NCI-H2107 treated with DMSO at 0.1 percent for 48 hours (cell line): Measurements from ENCODE around the gene PTGER1.

Experiments
- DNase-seq: peaks from one replicate; lab custom pipeline; 2025; ENCODE audit not compliant: unreplicated experiment; lab: John Stamatoyannopoulos, UW

Gene PTGER1

DNA sequence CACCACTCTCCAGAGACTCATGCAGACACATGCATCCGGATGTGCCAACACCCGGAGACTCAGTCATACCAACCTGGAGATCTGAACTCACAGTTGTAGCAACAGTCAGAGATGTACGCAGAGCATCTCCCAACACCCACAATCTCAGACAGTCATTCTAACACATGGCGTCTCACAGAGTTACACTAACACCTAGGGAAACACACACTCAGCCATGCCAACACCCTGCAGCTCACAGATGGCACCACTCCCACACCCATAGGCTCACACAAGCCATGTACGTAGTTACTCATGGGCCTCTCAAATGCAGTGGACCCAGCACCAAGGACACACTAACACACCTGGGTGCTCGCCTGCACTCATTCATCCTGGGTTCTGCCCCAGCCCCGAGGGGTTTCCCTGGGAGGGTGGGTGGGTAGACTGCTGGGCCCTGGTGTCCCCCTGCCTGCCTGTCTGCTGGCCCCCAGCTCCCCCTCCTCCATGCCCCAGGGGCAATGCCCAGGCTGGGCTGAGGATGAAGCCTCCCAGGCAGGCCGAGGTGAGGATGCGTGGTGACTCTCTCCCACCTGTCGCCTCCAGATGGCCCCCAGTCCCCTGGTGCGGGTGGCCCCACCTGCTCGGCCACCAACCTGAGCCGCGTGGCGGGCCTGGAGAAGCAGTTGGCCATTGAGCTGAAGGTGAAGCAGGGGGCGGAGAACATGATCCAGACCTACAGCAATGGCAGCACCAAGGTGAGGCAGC is 32.1 kb downstream of the PTGER1 start:
- DNase-seq: no peak

DNA sequence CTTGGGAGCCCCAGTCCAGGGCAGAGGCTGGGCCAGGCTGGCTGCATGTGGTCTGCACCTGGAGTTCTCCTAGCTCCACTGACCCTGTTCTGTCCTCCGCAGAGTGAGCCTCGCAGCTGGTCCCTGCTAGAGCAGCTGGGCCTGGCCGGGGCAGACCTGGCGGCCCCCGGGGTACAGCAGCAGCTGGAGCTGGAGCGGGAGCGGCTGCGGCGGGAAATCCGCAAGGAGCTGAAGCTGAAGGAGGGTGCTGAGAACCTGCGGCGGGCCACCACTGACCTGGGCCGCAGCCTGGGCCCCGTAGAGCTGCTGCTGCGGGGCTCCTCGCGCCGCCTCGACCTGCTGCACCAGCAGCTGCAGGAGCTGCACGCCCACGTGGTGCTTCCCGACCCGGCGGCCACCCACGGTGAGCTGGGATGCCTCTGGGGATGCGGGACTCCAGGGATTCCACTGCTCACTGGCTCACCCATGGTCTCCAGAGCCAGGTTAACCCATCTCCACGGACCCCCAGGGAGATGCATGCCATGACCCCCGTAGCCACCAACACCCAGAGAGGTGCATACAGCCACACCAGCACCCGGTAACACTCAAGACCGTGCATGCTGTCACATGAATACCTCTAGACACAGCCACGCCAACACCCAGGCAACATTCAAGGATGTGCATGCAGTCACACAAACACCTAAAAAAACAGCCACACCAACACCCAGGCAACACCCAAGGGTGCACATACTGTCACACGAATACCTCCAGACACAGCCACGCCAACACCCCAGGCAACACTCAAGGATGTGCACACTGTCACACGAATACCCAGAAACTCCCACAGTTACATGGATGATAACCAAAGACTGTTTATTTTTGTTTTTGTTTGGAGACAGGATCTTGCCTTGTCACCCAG is 33.9 kb downstream of the PTGER1 start:
- no peak for DNase-seq

DNA sequence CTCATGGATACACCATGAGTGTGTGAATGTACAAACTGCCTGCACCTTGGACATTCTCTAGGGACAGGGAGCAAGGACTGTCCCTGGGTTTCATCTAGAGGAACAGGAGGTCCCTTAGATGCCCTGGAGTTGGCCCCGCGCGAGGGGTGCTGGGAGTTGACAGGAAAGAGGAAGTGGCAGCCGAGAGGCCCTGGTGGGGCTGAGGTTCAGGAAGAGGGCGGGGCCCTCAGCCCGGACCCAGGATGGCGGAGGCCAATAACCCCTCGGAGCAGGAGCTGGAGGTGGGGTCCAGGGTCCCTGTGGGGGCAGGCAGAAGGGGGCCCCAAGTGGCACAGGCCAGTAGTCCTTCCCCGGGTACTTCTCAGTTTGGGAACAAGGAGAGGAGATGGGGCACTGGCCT is 35.1 kb downstream of the PTGER1 start:
- no peak for DNase-seq

DNA sequence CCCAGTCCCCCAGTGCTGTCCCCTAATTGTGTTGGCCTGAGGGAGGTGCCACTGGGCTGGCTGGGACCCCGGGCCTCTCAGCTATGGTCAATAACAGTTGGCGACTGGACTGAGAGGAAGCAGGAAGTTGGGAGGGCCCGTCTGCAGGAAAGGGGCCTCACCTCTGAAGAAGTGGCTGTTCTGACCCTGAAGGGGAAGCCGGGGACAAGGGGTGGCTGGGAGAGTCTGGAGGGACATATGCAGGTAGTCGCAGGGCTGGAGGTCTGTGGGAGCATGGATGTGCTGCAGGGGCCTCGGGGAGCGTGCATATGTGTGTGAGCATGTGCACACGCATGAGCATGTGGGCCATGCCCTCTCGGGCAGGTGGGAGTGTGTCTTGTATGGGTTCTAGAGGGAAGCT is 36.1 kb downstream of the PTGER1 start:
- DNase-seq: no peak

DNA sequence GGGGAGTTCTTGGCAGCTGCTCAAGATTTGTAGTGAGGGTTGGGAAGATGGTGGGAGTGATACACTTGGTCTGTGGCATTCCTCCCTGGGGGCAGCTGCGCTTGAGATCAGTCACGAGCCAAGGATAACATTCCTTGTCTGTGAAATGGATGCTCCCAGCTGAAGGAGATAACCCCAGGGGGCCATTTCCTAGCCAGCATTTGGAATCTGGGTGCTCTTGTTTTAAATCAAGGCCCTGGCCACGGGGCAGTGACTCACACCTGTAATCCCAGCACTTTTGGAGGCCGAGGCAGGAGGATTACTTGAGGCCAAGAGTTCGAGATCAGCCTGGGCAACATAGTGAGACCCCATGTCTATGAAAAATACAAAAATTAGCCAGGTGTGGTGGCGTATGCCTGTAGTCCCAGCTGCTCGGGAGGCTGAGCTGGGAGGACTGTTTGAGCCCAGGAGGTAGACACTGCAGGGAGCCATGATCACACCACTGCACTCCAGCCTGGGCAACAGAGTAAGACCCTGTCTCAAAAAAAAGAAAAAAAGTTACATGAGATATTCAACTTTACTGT is 37.5 kb downstream of the PTGER1 start:
- no peak for DNase-seq

DNA sequence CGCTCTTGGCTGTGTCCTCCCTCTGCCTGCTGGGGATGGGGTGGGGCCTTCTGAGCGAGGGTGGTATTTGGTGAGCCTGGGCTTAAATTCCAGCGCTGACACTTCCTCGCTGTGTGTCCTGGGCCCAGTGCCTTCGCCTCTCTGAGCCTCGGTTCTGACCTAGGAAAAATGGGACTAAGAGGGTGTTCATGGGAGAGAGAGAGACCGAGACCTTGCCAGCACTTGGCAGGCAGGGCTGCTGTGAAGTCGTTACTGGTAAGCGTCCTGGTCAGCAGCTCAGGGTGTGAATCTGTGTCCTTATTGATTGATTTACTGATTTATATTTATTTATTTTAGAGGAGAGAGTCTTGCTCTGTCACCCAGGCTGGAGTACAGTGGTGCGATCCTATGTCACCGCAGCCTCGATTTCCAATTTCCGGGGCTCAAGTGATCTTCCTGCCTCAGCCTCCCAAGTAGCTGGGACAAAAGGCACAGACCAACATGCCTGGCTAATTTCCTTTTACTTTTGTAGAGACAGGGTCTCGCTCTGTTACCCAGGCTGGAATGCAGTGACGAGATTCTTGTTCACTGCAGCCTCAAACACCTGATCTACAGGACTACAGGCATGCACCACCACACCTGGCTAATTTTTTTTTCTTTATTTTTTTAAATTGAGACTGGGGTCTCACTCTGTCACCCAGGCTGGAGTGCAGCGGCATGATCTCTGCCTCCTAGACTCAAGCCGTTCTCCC is 39.7 kb downstream of the PTGER1 start:
- no peak for DNase-seq

DNA sequence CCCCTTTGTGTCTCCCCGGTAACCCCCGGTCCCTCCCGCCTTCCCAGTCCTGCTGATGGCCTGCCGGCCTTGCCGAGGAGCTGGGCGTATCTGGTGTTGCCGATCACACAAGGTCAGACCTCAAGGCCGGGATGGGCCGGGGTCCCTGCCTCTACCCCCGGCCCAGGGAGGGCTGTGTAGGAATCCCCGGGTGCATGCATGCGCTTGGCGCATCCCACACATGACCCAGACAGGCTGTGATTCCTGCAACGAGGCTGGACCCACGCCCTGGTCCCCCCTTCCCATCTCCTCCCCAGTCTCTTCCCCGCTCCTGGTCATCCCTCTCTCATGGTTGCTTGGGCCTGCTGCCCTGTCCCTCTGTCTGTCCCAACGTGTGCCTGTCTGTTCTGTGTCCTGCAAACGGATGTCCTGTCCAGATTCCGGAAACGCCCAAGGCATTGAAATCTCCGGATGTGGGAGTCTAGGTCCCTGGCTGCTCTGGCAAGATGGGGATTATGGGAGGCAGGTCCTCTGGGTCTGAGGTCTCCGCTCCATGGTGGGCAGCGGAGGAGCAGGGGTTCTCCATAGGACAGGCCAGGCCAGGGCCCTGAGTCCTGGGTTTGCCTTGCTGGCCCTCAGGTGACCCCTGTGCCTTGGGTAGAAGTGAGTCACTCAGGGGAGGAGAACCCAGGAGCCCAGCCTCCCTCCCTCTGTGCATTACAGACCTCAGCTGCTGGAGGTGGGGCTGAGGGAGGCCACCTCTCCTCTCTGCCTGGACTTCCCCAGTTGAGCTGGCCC is 40.4 kb downstream of the PTGER1 start:
- DNase-seq: no peak

DNA sequence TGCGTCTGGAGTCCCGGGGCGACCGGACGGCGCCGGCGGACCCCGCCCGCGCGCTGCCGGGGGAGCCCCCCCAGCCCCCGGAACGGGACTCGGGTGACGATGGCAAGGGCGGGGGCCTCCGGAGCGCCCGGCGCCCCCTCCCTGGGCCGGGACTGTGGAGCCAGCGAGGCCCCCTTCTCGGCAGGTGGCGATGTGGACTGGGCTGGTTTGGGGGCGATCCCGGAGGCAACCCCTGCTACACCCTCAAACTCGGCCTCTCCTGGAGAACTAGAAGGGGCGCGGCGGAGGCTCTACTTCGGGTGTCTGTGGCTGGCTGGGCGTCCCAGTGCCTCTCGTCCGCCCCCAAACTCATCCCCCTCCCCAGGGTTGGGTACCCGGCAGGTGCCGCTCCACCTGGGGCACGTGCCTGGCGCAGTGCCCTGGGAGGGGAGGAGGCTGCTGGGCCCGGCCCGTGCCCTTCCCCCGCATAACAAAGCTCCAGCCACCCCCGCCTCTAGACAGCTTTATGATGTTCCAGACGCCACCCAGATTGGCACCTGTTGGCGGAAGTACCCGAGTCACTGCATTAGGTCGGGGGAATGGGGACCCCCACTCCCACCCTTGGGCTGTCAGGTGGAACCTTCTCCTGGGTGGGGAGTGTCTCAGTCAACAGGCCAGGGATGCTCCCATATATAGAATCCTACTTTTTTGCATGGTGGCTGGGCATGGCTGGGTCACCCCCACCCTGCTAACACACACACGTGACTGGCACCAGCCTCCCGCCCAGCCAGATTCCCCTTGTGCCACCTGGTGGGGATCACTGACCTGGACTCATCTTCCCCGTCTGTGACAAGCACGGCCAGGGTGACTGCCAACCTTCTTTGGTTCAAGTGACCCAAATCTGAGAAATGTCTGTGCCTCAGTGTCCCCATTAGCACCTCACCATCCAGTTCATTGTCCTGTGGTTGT is 41.3 kb downstream of the PTGER1 start:
- DNase-seq: peak; percentile 62

DNA sequence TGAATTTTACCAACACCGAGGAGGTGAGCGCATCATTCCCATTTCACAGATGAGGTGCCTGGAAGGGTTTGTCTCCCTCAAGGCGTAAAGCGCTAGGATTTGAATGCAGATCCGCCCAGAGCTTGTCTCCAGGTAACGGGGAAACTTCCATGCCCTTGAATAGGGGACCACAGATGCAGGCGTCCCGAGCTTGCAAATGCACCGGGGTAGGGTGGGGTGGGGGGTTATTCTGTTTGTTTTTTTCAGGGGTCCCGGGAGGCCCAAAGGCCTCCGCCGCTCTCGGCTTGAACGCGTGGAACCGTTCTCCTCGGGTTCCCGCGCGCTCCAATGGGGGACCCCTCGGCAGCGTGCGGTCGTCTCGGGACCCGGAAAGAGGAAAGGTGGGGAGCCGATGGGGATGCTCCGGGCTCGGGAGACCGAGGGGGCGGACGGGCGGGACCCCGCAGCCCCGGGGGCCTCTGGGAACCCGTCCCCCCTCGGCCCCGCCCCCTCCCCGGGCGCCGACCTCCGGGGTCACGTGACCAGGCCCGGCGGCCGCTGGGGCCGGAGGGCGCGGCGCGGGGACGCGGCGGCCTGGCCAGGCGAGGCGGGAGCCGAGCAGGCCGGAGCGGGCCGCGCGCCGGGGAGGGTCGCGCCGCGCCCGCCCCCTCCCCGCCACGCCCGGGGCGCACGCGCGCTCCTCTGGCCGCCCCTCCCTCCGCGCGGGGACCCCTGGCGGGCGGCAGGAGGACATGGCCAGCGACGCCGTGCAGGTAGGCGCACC is 42.2 kb downstream of the PTGER1 start, which contains the start of gene PKN1:
Gene PKN1 (plus strand): TSS at position 516 of the 763 bp plus-strand sequence. CDS start 216 bp downstream, at position 732.
- DNase-seq: no peak

DNA sequence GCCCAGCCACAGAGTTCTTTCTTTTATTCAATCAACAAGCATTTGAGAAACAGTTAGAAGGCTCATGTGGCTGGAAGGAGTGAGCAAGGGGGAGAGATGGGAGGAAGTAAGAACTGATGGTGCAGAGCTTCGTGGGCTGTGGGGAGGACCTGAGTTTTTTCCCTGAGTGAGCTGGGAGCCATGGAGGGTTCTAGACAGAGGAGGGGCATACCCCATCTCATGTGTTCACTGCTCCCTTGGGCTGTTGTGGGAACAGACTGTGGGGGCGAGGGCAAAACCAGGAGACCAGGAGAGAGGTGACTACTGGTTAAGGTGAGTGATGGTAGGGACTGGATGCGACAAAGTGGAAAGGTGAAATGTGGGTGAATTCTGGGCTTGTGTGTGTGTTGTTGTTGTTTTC is 44.4 kb downstream of the PTGER1 start:
- no peak for DNase-seq

DNA sequence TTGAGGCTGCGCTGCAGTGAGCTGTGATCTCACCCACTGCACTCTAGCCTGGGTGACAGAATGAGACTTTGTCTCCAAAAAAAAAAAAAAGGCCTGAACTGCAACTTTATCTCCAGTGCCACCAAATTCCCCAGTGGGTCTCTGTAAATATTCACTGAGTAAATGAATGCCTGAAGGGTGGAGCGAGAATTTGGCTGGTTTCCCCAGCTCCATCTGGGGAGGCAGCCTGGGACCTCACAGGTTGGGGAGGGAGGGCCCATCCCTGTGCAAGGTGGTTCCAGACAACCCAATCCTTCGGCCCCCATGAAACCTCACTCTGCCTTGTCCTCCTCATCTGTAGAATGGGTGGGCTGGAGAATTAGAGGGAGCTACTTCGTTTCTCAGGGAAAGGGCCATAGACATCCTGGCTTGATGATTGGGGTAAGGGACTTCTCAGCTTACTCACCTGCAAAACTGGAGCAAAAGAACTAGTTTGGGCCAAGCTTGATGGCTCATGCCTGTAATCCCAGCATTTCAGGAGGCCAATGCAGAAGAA is 46.2 kb downstream of the PTGER1 start:
- DNase-seq: no peak

DNA sequence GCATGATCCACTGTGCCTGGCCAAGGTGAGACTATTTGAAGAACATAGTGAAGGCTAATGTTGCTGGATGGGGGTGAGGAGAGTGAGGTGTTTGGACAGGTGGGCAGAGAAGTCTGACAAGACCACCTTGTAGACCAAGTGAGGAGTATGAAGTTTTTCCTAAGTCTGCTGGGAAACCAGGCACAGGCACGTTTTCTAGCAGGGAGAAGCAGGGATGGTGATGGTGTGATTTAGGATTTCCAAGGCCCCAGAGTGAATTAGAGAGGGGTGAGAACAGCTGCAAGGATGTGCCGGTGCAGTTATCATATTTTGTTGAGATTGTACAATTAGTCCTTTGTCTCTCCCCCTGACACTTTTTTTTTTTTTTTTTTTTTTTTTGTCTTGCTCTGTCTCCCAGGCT is 47.7 kb downstream of the PTGER1 start:
- no peak for DNase-seq

DNA sequence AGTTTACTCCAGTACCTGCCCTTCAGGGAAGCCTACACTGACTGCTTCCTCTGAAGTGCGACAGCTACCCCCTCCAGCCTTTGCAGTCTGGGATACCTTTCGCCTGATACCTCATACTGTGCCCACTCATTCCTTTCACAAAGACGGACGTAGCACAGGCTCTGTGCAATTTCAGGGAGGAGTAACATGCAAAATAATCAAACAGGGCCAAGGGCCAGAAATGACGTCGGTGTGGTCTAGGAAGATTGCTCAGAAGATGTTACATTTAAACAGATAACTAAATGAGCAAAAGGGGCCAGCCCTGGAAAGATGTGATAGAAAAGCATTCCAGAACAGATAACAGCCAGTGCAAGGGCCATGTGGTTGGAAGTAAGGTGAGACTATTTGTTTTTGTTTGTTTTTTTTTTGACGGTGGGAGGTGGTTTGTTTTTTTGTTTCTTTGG is 49.4 kb downstream of the PTGER1 start:
- no peak for DNase-seq
